ENCODE data around the gene RNF8. TPM values are rescaled to one million over a fixed set of nuclear protein-coding genes. Genes with fewer than 3 reads are reported as not detected.
"Not testable (repeated sequence)": the region's sequence is repeated elsewhere in the genome, so short reads cannot be mapped to it uniquely, and the experiment has no call there.

The RNF8 gene

GRCh38 chr6:37441651-37442050 lies 87.9 kb downstream of the RNF8 start:
- no peak overlapping the region for H3K18ac ChIP-seq (ENCODE audit: low read length)
- H3K4me3 ChIP-seq (ENCODE audit: low read length in 2 of 2): no peak overlapping the region
- H3K27me3 ChIP-seq (ENCODE audit: control insufficient read depth in 3 of 3, insufficient read depth in 3 of 3, low read depth in 1 of 3, low read length in 3 of 3): no peaks in the 10 kb centered on the region
- H4K91ac ChIP-seq (ENCODE audit: low read depth, low read length, poor library complexity): no peak overlapping the region
- no peak overlapping the region for H2BK15ac ChIP-seq (ENCODE audit: low read length)
- no peak overlapping the region for H2AFZ ChIP-seq (ENCODE audit: low read length)
- no peak for DNase-seq (ENCODE audit: low spot score)
- H3K36me3 ChIP-seq (replicated peaks in 1 of 2; ENCODE audit: control insufficient read depth in 2 of 2, insufficient read depth in 2 of 2, low read length in 2 of 2): peaks cover 6 to 69% of the 10 kb centered on the region in 2 donors
- H2BK12ac ChIP-seq (ENCODE audit: low read length): no peak overlapping the region
- H2AK5ac ChIP-seq (ENCODE audit: low read depth, low read length): no peak overlapping the region
- H3K27ac ChIP-seq (replicated peaks; ENCODE audit: low read length): no peak overlapping the region
- WGBS, 2 donors (ENCODE audit: extremely low coverage in 2 of 2, insufficient read length in 2 of 2, insufficient replicate concordance in 1 of 2): no CpG with 5 or more reads among the region's 6 CpGs
- H2BK5ac ChIP-seq (ENCODE audit: low read length): no peak overlapping the region
- H3K14ac ChIP-seq (ENCODE audit: low read length): no peak overlapping the region
- H3K4me1 ChIP-seq (ENCODE audit: control insufficient read depth in 2 of 2, insufficient read depth in 1 of 2, low read depth in 1 of 2, low read length in 2 of 2): no peaks in the 10 kb centered on the region
- no peak overlapping the region for H3K4ac ChIP-seq (ENCODE audit: low read length)
- H3K9ac ChIP-seq (ENCODE audit: low read depth, low read length, poor library complexity): no peak overlapping the region
- no peak overlapping the region for H2BK120ac ChIP-seq (ENCODE audit: low read depth, low read length)
- no peaks in the 10 kb centered on the region for H3K79me1 ChIP-seq (ENCODE audit: low read depth, low read length)
- no peak overlapping the region for H3K23ac ChIP-seq (ENCODE audit: low read depth, low read length, poor library complexity)
- no peaks in the 10 kb centered on the region for H3K9me3 ChIP-seq (replicated peaks in 1 of 2; ENCODE audit: control insufficient read depth in 2 of 2, insufficient read depth in 1 of 2, low read depth in 1 of 2, low read length in 2 of 2)
- no peak overlapping the region for H4K8ac ChIP-seq (ENCODE audit: low read depth, low read length)
- H3K4me2 ChIP-seq (ENCODE audit: insufficient read depth, low read length, poor library complexity, severe bottlenecking): no peak overlapping the region

GRCh38 chr6:37442416-37443215 lies 88.8 kb downstream of the RNF8 start:
- Histone ChIP-seq H3K14ac (ENCODE audit: low read length) (no peak overlapping the region), H2AK5ac (ENCODE audit: low read depth, low read length) (no peak overlapping the region), H3K79me1 (ENCODE audit: low read depth, low read length) (no peaks in the 10 kb centered on the region)

GRCh38 chr6:37443216-37443542 lies 89.4 kb downstream of the RNF8 start:
- H3K36me3 ChIP-seq (replicated peaks in 1 of 2; ENCODE audit: control insufficient read depth in 2 of 2, insufficient read depth in 2 of 2, low read length in 2 of 2): peaks cover 5 to 71% of the 10 kb centered on the region in 2 donors
- not testable (repeated sequence) for H2AFZ ChIP-seq (ENCODE audit: low read length); H3K4me3 ChIP-seq (ENCODE audit: low read length in 2 of 2); DNase-seq (ENCODE audit: low spot score); H4K8ac ChIP-seq (ENCODE audit: low read depth, low read length); H4K91ac ChIP-seq (ENCODE audit: low read depth, low read length, poor library complexity); H2BK15ac ChIP-seq (ENCODE audit: low read length); H3K27me3 ChIP-seq (ENCODE audit: control insufficient read depth in 3 of 3, insufficient read depth in 3 of 3, low read depth in 1 of 3, low read length in 3 of 3); H3K9ac ChIP-seq (ENCODE audit: low read depth, low read length, poor library complexity); H3K18ac ChIP-seq (ENCODE audit: low read length); H3K27ac ChIP-seq (replicated peaks; ENCODE audit: low read length); H2BK120ac ChIP-seq (ENCODE audit: low read depth, low read length); H3K4ac ChIP-seq (ENCODE audit: low read length); H3K9me3 ChIP-seq (replicated peaks in 1 of 2; ENCODE audit: control insufficient read depth in 2 of 2, insufficient read depth in 1 of 2, low read depth in 1 of 2, low read length in 2 of 2); H3K79me1 ChIP-seq (ENCODE audit: low read depth, low read length); H2BK5ac ChIP-seq (ENCODE audit: low read length); H3K4me1 ChIP-seq (ENCODE audit: control insufficient read depth in 2 of 2, insufficient read depth in 1 of 2, low read depth in 1 of 2, low read length in 2 of 2); H3K23ac ChIP-seq (ENCODE audit: low read depth, low read length, poor library complexity); H3K4me2 ChIP-seq (ENCODE audit: insufficient read depth, low read length, poor library complexity, severe bottlenecking); H2BK12ac ChIP-seq (ENCODE audit: low read length); H3K14ac ChIP-seq (ENCODE audit: low read length); H2AK5ac ChIP-seq (ENCODE audit: low read depth, low read length)
- WGBS, 2 donors (ENCODE audit: extremely low coverage in 2 of 2, insufficient read length in 2 of 2, insufficient replicate concordance in 1 of 2): no CpG with 5 or more reads among the region's 5 CpGs

More at GRCh38 chr6:37442416-37443215, 88.8 kb downstream of the RNF8 start:
- H4K8ac ChIP-seq (ENCODE audit: low read depth, low read length): no peak overlapping the region
- H3K9me3 ChIP-seq (replicated peaks in 1 of 2; ENCODE audit: control insufficient read depth in 2 of 2, insufficient read depth in 1 of 2, low read depth in 1 of 2, low read length in 2 of 2): peaks cover 0 to 2% of the 10 kb centered on the region in 2 donors
- DNase-seq (ENCODE audit: low spot score): no peak
- no peak overlapping the region for H3K4ac ChIP-seq (ENCODE audit: low read length)
- H3K4me2 ChIP-seq (ENCODE audit: insufficient read depth, low read length, poor library complexity, severe bottlenecking): no peak overlapping the region
- H2BK120ac ChIP-seq (ENCODE audit: low read depth, low read length): no peak overlapping the region
- H3K4me3 ChIP-seq (ENCODE audit: low read length in 2 of 2): no peak overlapping the region
- no peak overlapping the region for H3K18ac ChIP-seq (ENCODE audit: low read length)
- H3K9ac ChIP-seq (ENCODE audit: low read depth, low read length, poor library complexity): no peak overlapping the region
- no peak overlapping the region for H4K91ac ChIP-seq (ENCODE audit: low read depth, low read length, poor library complexity)
- no peak overlapping the region for H3K23ac ChIP-seq (ENCODE audit: low read depth, low read length, poor library complexity)
- H3K27me3 ChIP-seq (ENCODE audit: control insufficient read depth in 3 of 3, insufficient read depth in 3 of 3, low read depth in 1 of 3, low read length in 3 of 3): no peaks in the 10 kb centered on the region
- H2BK5ac ChIP-seq (ENCODE audit: low read length): no peak overlapping the region
- no peaks in the 10 kb centered on the region for H3K4me1 ChIP-seq (ENCODE audit: control insufficient read depth in 2 of 2, insufficient read depth in 1 of 2, low read depth in 1 of 2, low read length in 2 of 2)
- no peak overlapping the region for H2BK15ac ChIP-seq (ENCODE audit: low read length)
- WGBS, 2 donors (ENCODE audit: extremely low coverage in 2 of 2, insufficient read length in 2 of 2, insufficient replicate concordance in 1 of 2): no CpG with 5 or more reads among the region's 4 CpGs
- peaks cover 5 to 73% of the 10 kb centered on the region in 2 donors for H3K36me3 ChIP-seq (replicated peaks in 1 of 2; ENCODE audit: control insufficient read depth in 2 of 2, insufficient read depth in 2 of 2, low read length in 2 of 2)
- no peak overlapping the region for H2AFZ ChIP-seq (ENCODE audit: low read length)
- H2BK12ac ChIP-seq (ENCODE audit: low read length): no peak overlapping the region
- no peak overlapping the region for H3K27ac ChIP-seq (replicated peaks; ENCODE audit: low read length)

Small RNAs within 50 kb of the gene (small RNA-seq; reads per million reads assigned to genes)
- not detected for gene RN7SL273P (ENCODE audit: insufficient read depth)
